Brain microvascular endothelial cell (primary cell): ENCODE measurements around the gene BMPR1A.

Source experiments
- DNase-seq: peaks from one replicate; pipeline ENCODE4 v3.0.0-alpha.2; 2020
- H3K27ac ChIP-seq: fragments of 250-450 bp; sonication (Bioruptor Pico); 2 replicates; pipeline ENCODE4 v1.5.1; 2020; ENCODE audit warnings: mild to moderate bottlenecking, moderate library complexity
- H3K27me3 ChIP-seq: fragments of 250-450 bp; sonication (Bioruptor Pico); replicated peaks from 2 replicates; pipeline ENCODE4 v1.5.1; 2020; ENCODE audit warnings: mild to moderate bottlenecking
- H3K36me3 ChIP-seq: fragments of 250-450 bp; sonication (Bioruptor Pico); replicated peaks from 2 replicates; pipeline ENCODE4 v1.5.1; 2020; ENCODE audit warnings: mild to moderate bottlenecking
- H3K4me3 ChIP-seq: 2 replicates; pipeline ENCODE4 v1.5.1; 2011; ENCODE audit warnings: low read depth, mild to moderate bottlenecking, control low read depth, low read length, moderate library complexity
- in situ Hi-C: cut with HindIII; loops from 2 replicates; pipeline ENCODE4 v1.10.0; 2017; ENCODE audit warnings: low sequenced_read_pairs, low pct_ligation_motif_present
- TF ChIP-seq, protein P1 (sequence below): IDR thresholded peaks from 2 replicates; pipeline ENCODE4 v1.5.1; 2011; ENCODE audit warnings: low read depth, mild to moderate bottlenecking, moderate library complexity, low read length, control low read depth, inconsistent platforms; ENCODE audit errors: missing control alignments

Gene BMPR1A

DNA sequence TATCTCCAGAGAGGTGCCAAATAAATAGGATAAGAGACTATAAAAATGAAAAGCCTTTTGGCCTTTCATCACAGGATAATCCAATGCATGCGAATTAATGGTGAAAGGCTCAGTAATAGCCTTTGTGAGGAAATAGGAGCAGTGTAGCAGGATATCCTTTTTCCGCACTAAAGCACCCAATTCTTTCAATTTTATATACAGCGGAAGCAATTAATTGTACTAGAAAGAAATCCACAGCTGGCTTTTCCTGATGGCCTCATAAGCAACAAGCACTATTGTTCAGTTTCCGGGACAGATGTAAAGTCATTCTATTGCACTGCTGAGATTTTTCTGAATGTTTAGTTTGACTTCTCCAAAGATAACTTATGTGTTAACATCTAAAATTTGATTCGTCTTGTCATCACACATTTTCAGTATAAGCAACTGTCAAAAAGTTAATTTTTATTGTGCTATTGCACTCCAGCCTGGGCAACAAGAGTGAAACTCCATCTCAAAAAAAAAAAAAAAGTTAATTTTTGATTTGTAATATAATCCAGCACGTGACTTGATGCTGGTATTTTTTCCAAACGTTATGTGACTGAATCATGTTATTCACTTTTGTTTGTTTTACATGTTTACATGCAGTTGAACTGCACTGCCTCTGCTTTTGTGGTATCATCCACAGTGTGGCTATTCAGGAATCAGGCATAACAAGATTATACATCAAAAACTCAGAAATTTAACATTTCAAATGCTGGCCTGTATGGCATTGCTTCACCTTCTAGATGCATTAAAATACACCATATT, 8.4 kb upstream of the BMPR1A start:
- no peaks in the 10 kb centered on the region for H3K27me3 ChIP-seq
- no peak overlapping the region for H3K27ac ChIP-seq
- DNase-seq: no peak
- H3K4me3 ChIP-seq: no peak overlapping the region
- no peaks in the 10 kb centered on the region for H3K36me3 ChIP-seq
- in situ Hi-C loops: no loop called here
- TF ChIP-seq, protein P1, sequence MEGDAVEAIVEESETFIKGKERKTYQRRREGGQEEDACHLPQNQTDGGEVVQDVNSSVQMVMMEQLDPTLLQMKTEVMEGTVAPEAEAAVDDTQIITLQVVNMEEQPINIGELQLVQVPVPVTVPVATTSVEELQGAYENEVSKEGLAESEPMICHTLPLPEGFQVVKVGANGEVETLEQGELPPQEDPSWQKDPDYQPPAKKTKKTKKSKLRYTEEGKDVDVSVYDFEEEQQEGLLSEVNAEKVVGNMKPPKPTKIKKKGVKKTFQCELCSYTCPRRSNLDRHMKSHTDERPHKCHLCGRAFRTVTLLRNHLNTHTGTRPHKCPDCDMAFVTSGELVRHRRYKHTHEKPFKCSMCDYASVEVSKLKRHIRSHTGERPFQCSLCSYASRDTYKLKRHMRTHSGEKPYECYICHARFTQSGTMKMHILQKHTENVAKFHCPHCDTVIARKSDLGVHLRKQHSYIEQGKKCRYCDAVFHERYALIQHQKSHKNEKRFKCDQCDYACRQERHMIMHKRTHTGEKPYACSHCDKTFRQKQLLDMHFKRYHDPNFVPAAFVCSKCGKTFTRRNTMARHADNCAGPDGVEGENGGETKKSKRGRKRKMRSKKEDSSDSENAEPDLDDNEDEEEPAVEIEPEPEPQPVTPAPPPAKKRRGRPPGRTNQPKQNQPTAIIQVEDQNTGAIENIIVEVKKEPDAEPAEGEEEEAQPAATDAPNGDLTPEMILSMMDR: no peak

DNA sequence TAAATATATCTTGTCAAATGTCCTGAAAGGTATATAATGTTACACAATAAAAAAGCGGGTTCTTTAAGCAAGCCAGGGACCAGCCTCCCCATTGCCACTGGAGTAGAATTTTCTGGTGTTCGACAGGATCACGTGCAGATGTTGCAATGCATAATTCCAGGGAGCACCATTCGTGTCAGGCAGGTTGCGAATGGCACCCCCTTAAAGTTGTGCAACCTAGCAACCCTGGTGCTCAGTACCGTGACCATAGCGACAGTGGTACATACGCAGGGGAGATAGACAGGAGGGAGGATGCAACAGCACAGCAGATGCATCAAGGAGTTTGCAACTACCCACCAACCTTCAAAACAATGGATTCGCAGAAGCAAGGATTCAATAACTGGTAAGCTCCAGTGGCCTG, 6.6 kb upstream of the BMPR1A start:
- in situ Hi-C loops: no loop called here
- H3K27me3 ChIP-seq: no peaks in the 10 kb centered on the region
- no peak overlapping the region for H3K27ac ChIP-seq
- TF ChIP-seq, protein P1: no peak
- H3K36me3 ChIP-seq: no peaks in the 10 kb centered on the region
- no peak overlapping the region for H3K4me3 ChIP-seq
- no peak for DNase-seq

DNA sequence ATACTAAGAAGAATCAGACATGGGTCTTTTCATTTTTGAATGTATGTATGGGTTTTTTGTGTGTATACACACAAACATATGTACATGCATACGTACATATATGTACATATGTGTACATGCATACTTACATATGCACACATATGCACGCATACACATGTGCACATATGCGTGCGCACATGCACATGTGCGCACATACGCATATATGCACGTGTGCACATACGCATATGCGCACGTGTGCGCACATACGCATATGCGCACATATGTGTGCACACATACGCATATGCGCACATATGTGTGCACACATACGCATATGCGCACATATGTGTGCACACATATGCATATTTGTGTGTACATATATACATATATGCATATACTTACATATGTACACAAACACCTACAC, 4.9 kb upstream of the BMPR1A start:
- in situ Hi-C loops: no loop called here
- no peak overlapping the region for H3K4me3 ChIP-seq
- TF ChIP-seq, protein P1: no peak
- H3K36me3 ChIP-seq: no peaks in the 10 kb centered on the region
- no peak overlapping the region for H3K27ac ChIP-seq
- no peak for DNase-seq
- no peaks in the 10 kb centered on the region for H3K27me3 ChIP-seq

DNA sequence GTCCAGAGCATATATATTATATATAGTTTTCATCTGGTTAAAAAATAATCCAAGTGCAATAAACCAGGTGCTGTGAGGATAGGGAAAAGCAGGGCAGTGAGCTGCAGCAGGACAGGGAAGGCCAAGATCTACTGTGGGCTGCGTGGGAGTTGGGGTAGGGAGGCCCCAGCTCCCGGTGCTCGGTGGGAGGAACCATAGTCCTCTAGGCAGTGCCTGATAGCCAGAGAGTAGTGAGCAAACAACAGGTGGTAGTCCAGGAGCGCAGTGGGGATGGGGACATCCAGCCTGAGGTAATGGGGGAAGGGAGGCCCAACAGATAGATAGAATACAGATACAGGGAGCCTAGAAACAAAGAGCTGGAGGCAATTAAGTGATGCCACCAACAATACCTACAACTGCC, 4.1 kb upstream of the BMPR1A start:
- no peaks in the 10 kb centered on the region for H3K36me3 ChIP-seq
- no peak overlapping the region for H3K27ac ChIP-seq
- TF ChIP-seq, protein P1: no peak
- no peaks in the 10 kb centered on the region for H3K27me3 ChIP-seq
- DNase-seq: no peak
- in situ Hi-C loops: no loop called here
- no peak overlapping the region for H3K4me3 ChIP-seq

DNA sequence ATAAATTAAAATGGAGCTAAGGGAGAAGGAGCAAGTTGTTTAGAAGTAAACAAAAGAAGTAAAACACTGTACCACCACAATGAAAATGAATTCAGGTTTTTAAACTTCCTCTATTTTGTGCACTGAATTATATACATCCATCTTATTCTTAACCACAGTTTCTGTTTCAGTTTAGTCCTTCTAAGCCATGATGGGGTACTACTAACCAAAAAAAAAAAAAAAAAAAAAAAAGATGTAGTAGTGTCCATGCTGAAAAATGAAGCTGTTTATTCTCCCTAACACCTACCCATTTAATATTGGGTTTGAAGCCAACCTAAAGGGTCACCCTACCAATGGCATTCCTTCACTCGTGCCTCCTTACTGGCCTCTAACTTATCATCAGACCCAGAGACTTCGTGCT, 3.4 kb upstream of the BMPR1A start:
- DNase-seq: no peak
- no peak overlapping the region for H3K27ac ChIP-seq
- in situ Hi-C loops: no loop called here
- H3K27me3 ChIP-seq: no peaks in the 10 kb centered on the region
- TF ChIP-seq, protein P1: no peak
- no peaks in the 10 kb centered on the region for H3K36me3 ChIP-seq
- H3K4me3 ChIP-seq: no peak overlapping the region
